H9 (cell line): ENCODE data around the gene SLC16A13. TPM values are rescaled to one million over a fixed set of nuclear protein-coding genes. Genes with fewer than 3 reads are reported as not detected.

Experiments
- DNase-seq: peaks from one replicate; pipeline ENCODE4 v3.0.0-alpha.2; 2017
- H2AFZ ChIP-seq: one replicate; pipeline ENCODE4 v1.6.1; 2013; ENCODE audit warnings: mild to moderate bottlenecking, low read length, control low read depth, moderate library complexity
- H2AK5ac ChIP-seq: 2 replicates; pipeline ENCODE4 v1.6.1; 2013; ENCODE audit warnings: low read length, control low read depth, mixed read lengths; ENCODE audit not compliant: insufficient read length
- H2BK120ac ChIP-seq: one replicate; pipeline ENCODE4 v1.6.1; 2013; ENCODE audit warnings: low read depth, mild to moderate bottlenecking, low read length, control low read depth, inconsistent platforms; ENCODE audit not compliant: poor library complexity, severe bottlenecking
- H2BK12ac ChIP-seq: 2 replicates; pipeline ENCODE4 v1.6.1; 2013; ENCODE audit warnings: low read length, control low read depth, mixed read lengths, low read depth; ENCODE audit not compliant: insufficient read length
- H2BK15ac ChIP-seq: 2 replicates; pipeline ENCODE4 v1.6.1; 2013; ENCODE audit warnings: low read depth, low read length, control low read depth
- H2BK20ac ChIP-seq: one replicate; pipeline ENCODE4 v1.6.1; 2013; ENCODE audit warnings: low read depth, mild to moderate bottlenecking, low read length, control low read depth, inconsistent platforms; ENCODE audit not compliant: poor library complexity, severe bottlenecking
- H2BK5ac ChIP-seq: 2 replicates; pipeline ENCODE4 v1.6.1; 2013; ENCODE audit warnings: low read length, control low read depth, mixed read lengths; ENCODE audit not compliant: insufficient read length
- H3K14ac ChIP-seq: 2 replicates; pipeline ENCODE4 v1.6.1; 2013; ENCODE audit warnings: low read length, control low read depth; ENCODE audit not compliant: insufficient read depth
- H3K18ac ChIP-seq: 2 replicates; pipeline ENCODE4 v1.6.1; 2013; ENCODE audit warnings: low read depth, mild to moderate bottlenecking, mixed read lengths, low read length, control low read depth; ENCODE audit not compliant: insufficient read length
- H3K23ac ChIP-seq: 2 replicates; pipeline ENCODE4 v1.6.1; 2013; ENCODE audit warnings: low read length, control low read depth, mixed read lengths, low read depth; ENCODE audit not compliant: insufficient read length
- H3K23me2 ChIP-seq: 2 replicates; pipeline ENCODE4 v1.6.1; 2013; ENCODE audit warnings: low read depth, mild to moderate bottlenecking, mixed read lengths, low read length, control low read depth; ENCODE audit not compliant: insufficient read length, poor library complexity, severe bottlenecking
- H3K27ac ChIP-seq: 2 replicates; pipeline ENCODE4 v1.5.1; 2013; ENCODE audit warnings: low read length, control low read depth, mixed read lengths, low read depth; ENCODE audit not compliant: insufficient read length
- H3K27me3 ChIP-seq: 2 replicates; pipeline ENCODE4 v1.6.1; 2013; ENCODE audit warnings: low read length, control low read depth, inconsistent platforms; ENCODE audit not compliant: insufficient read depth
- H3K4ac ChIP-seq: 2 replicates; pipeline ENCODE4 v1.6.1; 2013; ENCODE audit warnings: low read depth, mild to moderate bottlenecking, control low read depth, inconsistent platforms, low read length, moderate library complexity
- H3K4me1 ChIP-seq: 2 replicates; pipeline ENCODE4 v1.6.1; 2013; ENCODE audit warnings: low read length, control low read depth, inconsistent platforms; ENCODE audit not compliant: insufficient read depth
- H3K4me2 ChIP-seq: 2 replicates; pipeline ENCODE4 v1.6.1; 2013; ENCODE audit warnings: low read length, control low read depth, mixed read lengths; ENCODE audit not compliant: insufficient read length, insufficient read depth
- H3K56ac ChIP-seq: 2 replicates; pipeline ENCODE4 v1.6.1; 2013; ENCODE audit warnings: low read depth, mild to moderate bottlenecking, mixed read lengths, low read length, control low read depth; ENCODE audit not compliant: insufficient read length
- H3K79me1 ChIP-seq: 2 replicates; pipeline ENCODE4 v1.6.1; 2013; ENCODE audit warnings: low read depth, mild to moderate bottlenecking, moderate library complexity, low read length, control low read depth, inconsistent platforms; ENCODE audit not compliant: insufficient read depth, poor library complexity, severe bottlenecking
- H3K79me2 ChIP-seq: 2 replicates; pipeline ENCODE4 v1.6.1; 2013; ENCODE audit warnings: low read length, control low read depth, inconsistent platforms; ENCODE audit not compliant: insufficient read depth
- H3K9ac ChIP-seq: 2 replicates; pipeline ENCODE4 v1.6.1; 2013; ENCODE audit warnings: low read length, control low read depth, mixed read lengths; ENCODE audit not compliant: insufficient read length; ENCODE audit errors: extremely low read depth
- H3K9me3 ChIP-seq: one replicate; pipeline ENCODE4 v1.6.1; 2013; ENCODE audit warnings: low read depth, low read length, inconsistent platforms; ENCODE audit not compliant: control insufficient read depth
- H3T11ph ChIP-seq: one replicate; pipeline ENCODE4 v1.6.1; 2013; ENCODE audit warnings: mild to moderate bottlenecking, low read length, control low read depth, inconsistent platforms
- H4K20me1 ChIP-seq: one replicate; pipeline ENCODE4 v1.6.1; 2013; ENCODE audit not compliant: control insufficient read depth, insufficient read length, insufficient read depth
- H4K5ac ChIP-seq: 2 replicates; pipeline ENCODE4 v1.6.1; 2013; ENCODE audit warnings: low read depth, mild to moderate bottlenecking, mixed read lengths, low read length, control low read depth; ENCODE audit not compliant: insufficient read length
- H4K8ac ChIP-seq: replicated peaks from 2 replicates; pipeline ENCODE4 v1.6.1; 2013; ENCODE audit warnings: low read length, control low read depth, mixed read lengths, low read depth; ENCODE audit not compliant: insufficient read length
- H4K91ac ChIP-seq: 2 replicates; pipeline ENCODE4 v1.6.1; 2013; ENCODE audit warnings: low read depth, mild to moderate bottlenecking, moderate library complexity, mixed read lengths, low read length, control low read depth; ENCODE audit not compliant: insufficient read length
- H3K27ac Mint-ChIP-seq, 3 experiments: 2 replicates in 2 of 3; 3 replicates in 1 of 3; pipeline ENCODE4 v1.8.0; 2020 to 2021; ENCODE audit warnings: mixed read lengths in 3 of 3, mild to moderate bottlenecking in 1 of 3, moderate library complexity in 1 of 3
- H3K27me3 Mint-ChIP-seq: 2 replicates; pipeline ENCODE4 v1.8.0; 2021; ENCODE audit warnings: low read depth, mild to moderate bottlenecking, moderate library complexity, mixed read lengths
- H3K36me3 Mint-ChIP-seq, 3 experiments: 2 replicates in 2 of 3; 3 replicates in 1 of 3; pipeline ENCODE4 v1.8.0; 2020 to 2021; ENCODE audit warnings: low read depth in 3 of 3, mixed read lengths in 3 of 3; ENCODE audit not compliant: insufficient read depth in 1 of 3
- H3K4me1 Mint-ChIP-seq, 2 experiments: 2 replicates each; pipeline ENCODE4 v1.8.0; 2020; ENCODE audit warnings: mixed read lengths in 2 of 2
- H3K4me3 Mint-ChIP-seq, 2 experiments: 2 replicates in 1 of 2; 3 replicates in 1 of 2; pipeline ENCODE4 v1.8.0; 2020 to 2021; ENCODE audit warnings: mild to moderate bottlenecking in 2 of 2, mixed read lengths in 2 of 2, moderate library complexity in 1 of 2
- H3K9me3 Mint-ChIP-seq, 2 experiments: 2 replicates in 1 of 2; 3 replicates in 1 of 2; pipeline ENCODE4 v1.8.0; 2020; ENCODE audit warnings: mild to moderate bottlenecking in 2 of 2, mixed read lengths in 2 of 2, moderate library complexity in 1 of 2
- WGBS: extraction: QIAGEN DNeasy Blood & Tissue Kit; methylation state at CpG from one replicate; pipeline ENCODE4 v1.1.7; 2013; ENCODE audit warnings: missing lambda C conversion rate, low lambda C conversion rate, mixed read lengths; ENCODE audit not compliant: insufficient read length; ENCODE audit errors: extremely low coverage; 5-methylcytosine and 5-hydroxymethylcytosine counted together
- total RNA-seq: library from RNA; stranded (reverse); gene quantifications from 2 replicates; pipeline ENCODE4 v1.2.1, GENCODE V29; 2021
- TF ChIP-seq, protein P1 (sequence below): fragments of 200-600 bp; sonication (generic); conservative IDR thresholded peaks from 3 replicates; pipeline ENCODE4 v1.8.0; 2021; ENCODE audit warnings: antibody characterized with exemption, mild to moderate bottlenecking

Gene SLC16A13
- total RNA-seq, 1 experiment from 2014 or later: 6.1 TPM

DNA sequence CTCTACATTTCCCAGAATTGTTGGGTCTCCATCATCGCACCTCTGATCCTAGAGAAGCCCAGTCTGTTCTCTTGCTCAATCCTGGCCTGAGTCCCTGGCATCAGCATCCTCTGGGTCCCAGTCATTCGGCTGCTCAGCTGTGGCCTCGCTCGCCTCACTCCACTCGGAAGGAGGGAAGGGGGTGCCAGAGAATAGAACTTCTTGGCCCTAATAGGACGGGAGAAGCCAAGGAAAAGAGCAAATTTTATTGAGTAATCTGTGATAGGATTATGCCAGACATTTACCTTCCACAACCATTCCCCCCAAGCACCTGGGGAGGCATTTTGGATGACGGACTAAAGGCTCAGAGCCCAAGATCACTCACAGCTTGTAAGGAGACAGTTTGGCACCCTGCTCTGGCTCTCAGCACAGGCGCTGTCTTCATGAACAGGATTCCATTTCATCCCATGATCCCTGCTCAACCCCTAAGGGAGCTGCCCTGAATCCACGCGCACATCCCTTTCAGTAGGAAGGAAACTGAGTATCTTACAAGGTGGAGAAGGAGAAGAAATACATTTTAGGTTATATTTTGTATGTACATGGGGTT lies 44.7 kb downstream of the SLC16A13 start:
- no peak overlapping the region for H4K91ac ChIP-seq
- no peak overlapping the region for H2BK5ac ChIP-seq
- H3K4me1 ChIP-seq: no peaks in the 10 kb centered on the region
- H3K36me3 Mint-ChIP-seq: no peaks in the 10 kb centered on the region
- no peak overlapping the region for H2BK120ac ChIP-seq
- H3K79me2 ChIP-seq: no peaks in the 10 kb centered on the region
- H3K56ac ChIP-seq: no peak overlapping the region
- no peak overlapping the region for H2AFZ ChIP-seq
- no peak overlapping the region for H3K27ac Mint-ChIP-seq
- no peak overlapping the region for H3K4me3 Mint-ChIP-seq
- H4K20me1 ChIP-seq: no peaks in the 10 kb centered on the region
- H2BK20ac ChIP-seq: no peak overlapping the region
- H3K27ac ChIP-seq: no peak overlapping the region
- no peaks in the 10 kb centered on the region for H3K23me2 ChIP-seq
- no peak overlapping the region for H2AK5ac ChIP-seq
- no peak overlapping the region for H4K8ac ChIP-seq
- no peak overlapping the region for H2BK15ac ChIP-seq
- DNase-seq: no peak
- no peak overlapping the region for H3K23ac ChIP-seq
- no peak overlapping the region for H3T11ph ChIP-seq
- H3K9me3 ChIP-seq: no peaks in the 10 kb centered on the region
- H3K27me3 ChIP-seq: no peaks in the 10 kb centered on the region
- no CpG with 5 or more reads among the region's 10 CpGs for WGBS
- H3K14ac ChIP-seq: no peak overlapping the region
- no peak overlapping the region for H3K4me2 ChIP-seq
- H3K9ac ChIP-seq: no peak overlapping the region
- no peak overlapping the region for H2BK12ac ChIP-seq
- peaks cover 0 to 6% of the 10 kb centered on the region in 2 experiments; a peak in 1 of 5 replicates for H3K9me3 Mint-ChIP-seq
- H3K4me1 Mint-ChIP-seq: 0 out of 4 replicates have a peak, but pooled peaks cover 0 to 2% of the 10 kb centered on the region in 2 experiments
- no peak overlapping the region for H3K4ac ChIP-seq
- TF ChIP-seq, protein P1, sequence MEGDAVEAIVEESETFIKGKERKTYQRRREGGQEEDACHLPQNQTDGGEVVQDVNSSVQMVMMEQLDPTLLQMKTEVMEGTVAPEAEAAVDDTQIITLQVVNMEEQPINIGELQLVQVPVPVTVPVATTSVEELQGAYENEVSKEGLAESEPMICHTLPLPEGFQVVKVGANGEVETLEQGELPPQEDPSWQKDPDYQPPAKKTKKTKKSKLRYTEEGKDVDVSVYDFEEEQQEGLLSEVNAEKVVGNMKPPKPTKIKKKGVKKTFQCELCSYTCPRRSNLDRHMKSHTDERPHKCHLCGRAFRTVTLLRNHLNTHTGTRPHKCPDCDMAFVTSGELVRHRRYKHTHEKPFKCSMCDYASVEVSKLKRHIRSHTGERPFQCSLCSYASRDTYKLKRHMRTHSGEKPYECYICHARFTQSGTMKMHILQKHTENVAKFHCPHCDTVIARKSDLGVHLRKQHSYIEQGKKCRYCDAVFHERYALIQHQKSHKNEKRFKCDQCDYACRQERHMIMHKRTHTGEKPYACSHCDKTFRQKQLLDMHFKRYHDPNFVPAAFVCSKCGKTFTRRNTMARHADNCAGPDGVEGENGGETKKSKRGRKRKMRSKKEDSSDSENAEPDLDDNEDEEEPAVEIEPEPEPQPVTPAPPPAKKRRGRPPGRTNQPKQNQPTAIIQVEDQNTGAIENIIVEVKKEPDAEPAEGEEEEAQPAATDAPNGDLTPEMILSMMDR: no peak
- H3K18ac ChIP-seq: no peak overlapping the region
- no peak overlapping the region for H4K5ac ChIP-seq
- peaks cover 14% of the 10 kb centered on the region for H3K27me3 Mint-ChIP-seq
- no peaks in the 10 kb centered on the region for H3K79me1 ChIP-seq
